H7 (cell line): ENCODE measurements around the gene CTNNA3. TPM values are rescaled to one million over a fixed set of nuclear protein-coding genes. Genes with fewer than 3 reads are reported as not detected.
"Not testable (repeated sequence)": the region's sequence is repeated elsewhere in the genome, so short reads cannot be mapped to it uniquely, and the experiment has no call there.

Experiments
- DNase-seq: peaks from one replicate; pipeline ENCODE4 v3.0.0; 2012
- H3K27me3 ChIP-seq: 2 replicates; pipeline ENCODE4 v1.6.0; 2011; ENCODE audit warnings: mild to moderate bottlenecking, low read length; ENCODE audit not compliant: control insufficient read depth, insufficient read depth
- H3K36me3 ChIP-seq: replicated peaks from 2 replicates; pipeline ENCODE4 v1.5.1; 2011; ENCODE audit warnings: low read length; ENCODE audit not compliant: control insufficient read depth, insufficient read depth
- H3K4me3 ChIP-seq: 2 replicates; pipeline ENCODE4 v1.5.1; 2011; ENCODE audit warnings: low read depth, mild to moderate bottlenecking, control low read depth, low read length, moderate library complexity; ENCODE audit not compliant: insufficient read depth
- total RNA-seq: library from RNA; depleted of rRNA; stranded (reverse); fragments of >200 nt; shearing (Covaris generic); gene quantifications from 2 replicates; pipeline ENCODE4 v1.2.3, GENCODE V29; 2014

The CTNNA3 gene
- total RNA-seq, 1 experiment from 2014 or later: 10.6 TPM

- Histone ChIP-seq H3K36me3 (no peaks in the 10 kb centered on the region), H3K4me3 (no peak overlapping the region), H3K27me3 (no peaks in the 10 kb centered on the region)
- no peak for DNase-seq
Measured at GRCh38 chr10:67222934-67223333, 473.1 kb downstream of the CTNNA3 start.

GRCh38 chr10:67221939-67222494, 474.0 kb downstream of the CTNNA3 start:
- Histone ChIP-seq H3K4me3 (no peak overlapping the region), H3K36me3 (no peaks in the 10 kb centered on the region), H3K27me3 (no peaks in the 10 kb centered on the region)
- DNase-seq: no peak

- H3K4me3 ChIP-seq: no peak overlapping the region
- no peaks in the 10 kb centered on the region for H3K36me3 ChIP-seq
- H3K27me3 ChIP-seq: no peaks in the 10 kb centered on the region
- no peak for DNase-seq
Measured at GRCh38 chr10:67211680-67212079, 484.3 kb downstream of the CTNNA3 start.

- not testable (repeated sequence) for H3K36me3 ChIP-seq, DNase-seq, H3K27me3 ChIP-seq, H3K4me3 ChIP-seq
Measured at GRCh38 chr10:67207923-67208322, 488.1 kb downstream of the CTNNA3 start.

GRCh38 chr10:67200913-67201564, 495.0 kb downstream of the CTNNA3 start:
- no peak for DNase-seq
- Histone ChIP-seq H3K4me3 (no peak overlapping the region), H3K27me3 (no peaks in the 10 kb centered on the region), H3K36me3 (no peaks in the 10 kb centered on the region)

GRCh38 chr10:67175354-67175753, 520.6 kb downstream of the CTNNA3 start:
- Histone ChIP-seq H3K27me3 (no peaks in the 10 kb centered on the region), H3K4me3 (no peak overlapping the region), H3K36me3 (no peaks in the 10 kb centered on the region; the same call in 1 of the 2 replicates)
- DNase-seq: no peak

- no peak for DNase-seq
- Histone ChIP-seq H3K36me3 (no peaks in the 10 kb centered on the region; the same call in 1 of the 2 replicates), H3K27me3 (no peaks in the 10 kb centered on the region), H3K4me3 (no peak overlapping the region)
Measured at GRCh38 chr10:67173787-67174186, 522.2 kb downstream of the CTNNA3 start.

GRCh38 chr10:67171970-67172369, 524.0 kb downstream of the CTNNA3 start:
- Histone ChIP-seq H3K36me3 (no peaks in the 10 kb centered on the region), H3K27me3 (no peaks in the 10 kb centered on the region), H3K4me3 (no peak overlapping the region)
- DNase-seq: no peak

- no peak for DNase-seq
- Histone ChIP-seq H3K36me3 (no peaks in the 10 kb centered on the region), H3K27me3 (no peaks in the 10 kb centered on the region), H3K4me3 (no peak overlapping the region)
Measured at GRCh38 chr10:67156239-67156638, 539.8 kb downstream of the CTNNA3 start.

GRCh38 chr10:67151471-67151870, 544.5 kb downstream of the CTNNA3 start:
- DNase-seq: no peak
- Histone ChIP-seq H3K27me3 (no peaks in the 10 kb centered on the region), H3K4me3 (no peak overlapping the region), H3K36me3 (no peaks in the 10 kb centered on the region)

GRCh38 chr10:67144530-67144929, 551.5 kb downstream of the CTNNA3 start:
- H3K27me3 ChIP-seq: no peaks in the 10 kb centered on the region
- no peak for DNase-seq

GRCh38 chr10:67141300-67141699, 554.7 kb downstream of the CTNNA3 start:
- H3K27me3 ChIP-seq: no peaks in the 10 kb centered on the region
- H3K4me3 ChIP-seq: no peak overlapping the region
- DNase-seq: no peak
- H3K36me3 ChIP-seq: no peaks in the 10 kb centered on the region

More at GRCh38 chr10:67144530-67144929, 551.5 kb downstream of the CTNNA3 start:
- Histone ChIP-seq H3K4me3 (no peak overlapping the region), H3K36me3 (no peaks in the 10 kb centered on the region)

- no peak overlapping the region for H3K4me3 ChIP-seq
- H3K27me3 ChIP-seq: no peaks in the 10 kb centered on the region
- H3K36me3 ChIP-seq: no peaks in the 10 kb centered on the region
- DNase-seq: peak; percentile 10
Measured at GRCh38 chr10:67140641-67141040, 555.4 kb downstream of the CTNNA3 start.

- Histone ChIP-seq H3K4me3 (no peak overlapping the region), H3K36me3 (no peaks in the 10 kb centered on the region), H3K27me3 (no peaks in the 10 kb centered on the region)
- no peak for DNase-seq
Measured at GRCh38 chr10:67127441-67127840, 568.6 kb downstream of the CTNNA3 start.

GRCh38 chr10:67119651-67120050, 576.3 kb downstream of the CTNNA3 start:
- DNase-seq: no peak

More at GRCh38 chr10:67119651-67120050, 576.3 kb downstream of the CTNNA3 start:
- Histone ChIP-seq H3K36me3 (no peaks in the 10 kb centered on the region), H3K27me3 (no peaks in the 10 kb centered on the region), H3K4me3 (no peak overlapping the region)
